ENCODE measurements around the gene GRID1. TPM values are rescaled to one million over a fixed set of nuclear protein-coding genes. Genes with fewer than 3 reads are reported as not detected.

GRID1 gene
- total and polyA plus RNA-seq, 11 donors = 0.69 to 3.4 (median 1.6) TPM

DNA sequence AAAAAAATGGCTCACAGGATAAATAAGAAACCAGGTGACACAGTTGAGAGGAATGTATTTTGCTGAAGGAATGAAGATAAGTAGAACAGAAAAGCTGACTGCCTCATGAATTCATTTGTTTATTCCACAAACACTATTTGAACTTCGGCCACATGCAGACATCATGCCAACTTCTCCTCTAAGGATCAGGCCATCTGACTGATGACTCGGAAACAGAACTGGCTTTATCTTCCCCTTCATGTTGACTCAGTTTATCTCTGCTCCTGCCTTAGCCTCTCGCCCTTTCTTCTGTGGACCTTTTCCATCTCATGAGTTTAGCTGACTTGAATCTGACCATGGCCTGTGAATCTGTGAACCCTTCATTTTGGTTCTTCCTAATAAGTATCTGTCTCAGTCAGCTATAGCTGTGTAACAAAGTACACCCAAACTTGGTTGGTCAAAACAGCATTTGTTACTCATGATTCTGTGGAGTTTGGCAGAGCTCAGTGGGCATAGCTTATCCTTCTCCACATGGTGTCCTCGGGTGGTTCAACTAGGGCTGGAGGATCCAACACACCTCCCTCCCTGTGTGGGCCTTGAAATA is 44.0 kb upstream of the GRID1 start:
- ATAC-seq = peak in 2 of 4 donors; percentile 7 to 9
- intact Hi-C loops (cut with DNase I) = no loop called here
- no peak for TF ChIP-seq POLR2A (IDR thresholded peaks at IDR 0.05)
- TF ChIP-seq, protein P1, sequence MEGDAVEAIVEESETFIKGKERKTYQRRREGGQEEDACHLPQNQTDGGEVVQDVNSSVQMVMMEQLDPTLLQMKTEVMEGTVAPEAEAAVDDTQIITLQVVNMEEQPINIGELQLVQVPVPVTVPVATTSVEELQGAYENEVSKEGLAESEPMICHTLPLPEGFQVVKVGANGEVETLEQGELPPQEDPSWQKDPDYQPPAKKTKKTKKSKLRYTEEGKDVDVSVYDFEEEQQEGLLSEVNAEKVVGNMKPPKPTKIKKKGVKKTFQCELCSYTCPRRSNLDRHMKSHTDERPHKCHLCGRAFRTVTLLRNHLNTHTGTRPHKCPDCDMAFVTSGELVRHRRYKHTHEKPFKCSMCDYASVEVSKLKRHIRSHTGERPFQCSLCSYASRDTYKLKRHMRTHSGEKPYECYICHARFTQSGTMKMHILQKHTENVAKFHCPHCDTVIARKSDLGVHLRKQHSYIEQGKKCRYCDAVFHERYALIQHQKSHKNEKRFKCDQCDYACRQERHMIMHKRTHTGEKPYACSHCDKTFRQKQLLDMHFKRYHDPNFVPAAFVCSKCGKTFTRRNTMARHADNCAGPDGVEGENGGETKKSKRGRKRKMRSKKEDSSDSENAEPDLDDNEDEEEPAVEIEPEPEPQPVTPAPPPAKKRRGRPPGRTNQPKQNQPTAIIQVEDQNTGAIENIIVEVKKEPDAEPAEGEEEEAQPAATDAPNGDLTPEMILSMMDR (IDR thresholded peaks at IDR 0.05) = no peak
- Histone ChIP-seq H3K9me3 (peaks cover 0 to 4% (median 0%) of the 10 kb centered on the region in 12 donors), H3K36me3 (no peaks in the 10 kb centered on the region), H3K4me3 (no peak overlapping the region), H3K27me3 (no peaks in the 10 kb centered on the region), H3K4me1 (peaks cover 0 to 30% (median 13%) of the 10 kb centered on the region in 12 donors), H3K27ac (peak overlapping the region in 4 of 12 donors; percentile 17 to 76 (median 35))
- no peak for DNase-seq
- WGBS, 4 donors = 76 to 81% (median 80%) methylated on average over 4 of the region's 4 CpGs

DNA sequence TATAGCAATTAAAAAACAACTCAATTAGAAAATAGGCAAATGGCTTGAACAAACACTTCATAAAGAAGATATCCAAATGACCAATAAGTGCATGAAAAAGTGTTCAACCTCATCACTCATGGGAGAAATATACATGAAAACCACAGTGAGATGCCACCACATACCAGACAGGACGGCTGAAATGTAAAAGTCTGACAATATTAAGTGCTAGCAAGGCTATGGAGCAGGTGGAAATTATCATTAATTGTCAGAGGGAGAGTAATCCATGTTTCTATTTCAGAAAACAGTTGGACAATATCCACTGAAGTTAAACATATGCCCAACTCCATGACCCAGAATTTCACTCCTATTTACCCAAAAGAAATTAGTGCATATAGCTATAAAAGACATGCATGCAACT is 42.6 kb upstream of the GRID1 start:
- intact Hi-C loops (cut with DNase I) = loop anchor here in 1 of 10 donors (10.0 kb wide), 1 partner anchor 116 kb away; the partner anchor contains the start of gene WAPL

DNA sequence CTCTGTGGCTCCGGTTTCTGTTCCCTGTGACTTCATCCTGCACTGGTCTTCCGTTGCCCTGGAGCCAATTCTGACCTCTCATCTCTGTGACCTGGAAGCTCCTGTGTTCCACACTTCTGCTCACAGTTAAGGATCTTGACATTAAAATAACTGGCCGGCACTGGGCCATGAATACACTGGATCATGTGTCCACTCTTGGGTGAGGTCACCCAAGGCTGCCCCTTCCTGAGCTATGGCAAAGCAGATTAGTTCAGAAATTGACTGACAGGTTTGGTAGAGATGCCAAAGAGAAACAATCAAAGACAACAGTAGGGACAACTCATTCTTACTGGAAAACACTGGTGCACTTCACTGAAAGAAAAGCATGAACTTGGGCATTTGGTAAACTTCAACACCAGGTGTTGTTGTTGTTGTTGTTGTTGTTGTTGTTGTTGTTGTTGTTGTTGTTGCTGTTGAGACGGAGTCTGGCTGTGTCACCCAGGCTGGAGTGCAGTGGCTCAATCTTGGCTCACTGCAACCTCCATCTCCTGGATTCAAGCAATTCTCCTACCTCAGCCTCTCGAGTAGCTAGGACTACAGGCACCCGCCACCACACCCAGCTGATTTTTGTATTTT is 36.7 kb upstream of the GRID1 start:
- no peak overlapping the region for H3K27ac ChIP-seq
- intact Hi-C loops (cut with DNase I) = loop anchor here in 3 of 10 donors (2.0 to 10.0 kb wide), 3 partner anchors 122 to 184 kb away; partner anchors contain the start of gene WAPL (in 1 of the 3)

More for the DNA sequence above, 42.6 kb upstream of the GRID1 start:
- H3K4me1 ChIP-seq = peaks cover 0 to 30% (median 13%) of the 10 kb centered on the region in 12 donors
- peaks cover 0 to 11% (median 0%) of the 10 kb centered on the region in 12 donors for H3K9me3 ChIP-seq
- TF ChIP-seq, protein P1 (IDR thresholded peaks at IDR 0.05) = no peak
- no peak for TF ChIP-seq POLR2A (IDR thresholded peaks at IDR 0.05)
- no peak overlapping the region for H3K27ac ChIP-seq
- H3K36me3 ChIP-seq = no peaks in the 10 kb centered on the region
- H3K4me3 ChIP-seq = no peak overlapping the region
- DNase-seq (no peak), ATAC-seq (no peak)
- no peaks in the 10 kb centered on the region for H3K27me3 ChIP-seq
- 73 to 83% (median 80%) methylated on average over 1 of the region's 1 CpG for WGBS, 4 donors

More for the DNA sequence above, 36.7 kb upstream of the GRID1 start:
- DNase-seq = no peak
- Histone ChIP-seq H3K4me1 (peaks cover 0 to 38% (median 26%) of the 10 kb centered on the region in 12 donors), H3K36me3 (no peaks in the 10 kb centered on the region), H3K27me3 (peaks cover 0 to 19% (median 0%) of the 10 kb centered on the region in 9 donors), H3K4me3 (no peak overlapping the region), H3K9me3 (peaks cover 0 to 14% (median 0%) of the 10 kb centered on the region in 12 donors)
- ATAC-seq = no peak
- TF ChIP-seq POLR2A (IDR thresholded peaks at IDR 0.05) = no peak
- TF ChIP-seq, protein P1 (IDR thresholded peaks at IDR 0.05) = no peak
- 56 to 72% (median 63%) methylated on average over 6 of the region's 6 CpGs for WGBS, 4 donors
